ENCODE data around the gene ZNF436. TPM values are rescaled to one million over a fixed set of nuclear protein-coding genes. Genes with fewer than 3 reads are reported as not detected.
A peak's percentile ranks its signal among the peaks of the same experiment; 100 is the strongest.
"Not testable (repeated sequence)": the region's sequence is repeated elsewhere in the genome, so short reads cannot be mapped to it uniquely, and the experiment has no call there.

ZNF436 gene
- total RNA-seq, 1 donor from 2014 or later, result 29.0 TPM

- Histone ChIP-seq H3K36me3 (ENCODE audit: control insufficient read depth, insufficient read depth, low read length) (no peaks in the 10 kb centered on the region), H3K27me3 (ENCODE audit: control insufficient read depth, insufficient read depth, low read length) (no peaks in the 10 kb centered on the region), H3K4me3 (ENCODE audit: low read depth, low read length) (no peak overlapping the region)
- FAIRE-seq, result peak; percentile 62
- no peak for TF ChIP-seq CTCF (IDR thresholded peaks at IDR 0.05; ENCODE audit: insufficient read depth, low read length, severe bottlenecking)
- DNase-seq (ENCODE audit: low read depth), result no peak
Observed at GRCh38 chr1:23383577-23384311, 14.1 kb upstream of the ZNF436 start.

- DNase-seq (ENCODE audit: low read depth), result no peak
- Histone ChIP-seq H3K36me3 (ENCODE audit: control insufficient read depth, insufficient read depth, low read length) (no peaks in the 10 kb centered on the region), H3K27me3 (ENCODE audit: control insufficient read depth, insufficient read depth, low read length) (no peaks in the 10 kb centered on the region), H3K4me3 (ENCODE audit: low read depth, low read length) (no peak overlapping the region)
- no peak for TF ChIP-seq CTCF (IDR thresholded peaks at IDR 0.05; ENCODE audit: insufficient read depth, low read length, severe bottlenecking)
- no peak for FAIRE-seq
Observed at GRCh38 chr1:23381233-23381885, 11.7 kb upstream of the ZNF436 start.

GRCh38 chr1:23380719-23381118 lies 11.1 kb upstream of the ZNF436 start:
- no peak for FAIRE-seq
- no peaks in the 10 kb centered on the region for H3K27me3 ChIP-seq (ENCODE audit: control insufficient read depth, insufficient read depth, low read length)
- TF ChIP-seq CTCF (IDR thresholded peaks at IDR 0.05; ENCODE audit: insufficient read depth, low read length, severe bottlenecking), result no peak
- no peak for DNase-seq (ENCODE audit: low read depth)
- H3K4me3 ChIP-seq (ENCODE audit: low read depth, low read length), result no peak overlapping the region
- no peaks in the 10 kb centered on the region for H3K36me3 ChIP-seq (ENCODE audit: control insufficient read depth, insufficient read depth, low read length)

- FAIRE-seq; H3K36me3 ChIP-seq (ENCODE audit: control insufficient read depth, insufficient read depth, low read length); DNase-seq (ENCODE audit: low read depth); H3K4me3 ChIP-seq (ENCODE audit: low read depth, low read length); H3K27me3 ChIP-seq (ENCODE audit: control insufficient read depth, insufficient read depth, low read length): not testable (repeated sequence)
Observed at GRCh38 chr1:23380236-23380635, 10.6 kb upstream of the ZNF436 start.

- Histone ChIP-seq H3K4me3 (ENCODE audit: low read depth, low read length) (no peak overlapping the region), H3K27me3 (ENCODE audit: control insufficient read depth, insufficient read depth, low read length) (no peaks in the 10 kb centered on the region), H3K36me3 (ENCODE audit: control insufficient read depth, insufficient read depth, low read length) (no peaks in the 10 kb centered on the region)
- DNase-seq (ENCODE audit: low read depth) (peak; percentile 99), FAIRE-seq (no peak)
- TF ChIP-seq CTCF (IDR thresholded peaks at IDR 0.05; ENCODE audit: insufficient read depth, low read length, severe bottlenecking), result no peak
Observed at GRCh38 chr1:23376890-23377811, 7.5 kb upstream of the ZNF436 start.

GRCh38 chr1:23374079-23374735 lies 4.6 kb upstream of the ZNF436 start:
- FAIRE-seq; DNase-seq (ENCODE audit: low read depth); H3K36me3 ChIP-seq (ENCODE audit: control insufficient read depth, insufficient read depth, low read length); H3K4me3 ChIP-seq (ENCODE audit: low read depth, low read length); H3K27me3 ChIP-seq (ENCODE audit: control insufficient read depth, insufficient read depth, low read length): not testable (repeated sequence)

All from bronchial epithelial cell (primary cell).